IMR-90 (cell line): ENCODE results near the gene MAN1C1. TPM values are rescaled to one million over a fixed set of nuclear protein-coding genes. Genes with fewer than 3 reads are reported as not detected.

Source experiments
- ATAC-seq: fragments of 200-7000 bp; cut with Tn5 transposase; 2 replicates; pipeline ENCODE4 v1.9.1; 2020; ENCODE audit warnings: low read depth, mild to moderate bottlenecking, moderate library complexity
- BruUV-seq: library from RNA; stranded (reverse); fragments of 400-500 nt; replicated peaks from 2 replicates; lab custom pipeline; 2021; lab: Mats Ljungman, UMichigan
- CTCF ChIA-PET: fragments of 300-600 bp; formaldehyde crosslinking; extraction: SDS; loops from one replicate; lab custom pipeline; 2021; ENCODE audit warnings: antibody characterized with exemption; lab: Yijun Ruan, JAX
- POLR2A ChIA-PET: fragments of 300-600 bp; sonication (Branson Sonifier 250); formaldehyde crosslinking; loops from one replicate; lab custom pipeline; 2022; ENCODE audit warnings: antibody characterized with exemption; ENCODE audit not compliant: unreplicated experiment; lab: Charles Lee
- DNase-seq: peaks from one replicate; pipeline ENCODE4 v3.0.0; 2013
- H2AFZ ChIP-seq: replicated peaks from 2 replicates; pipeline ENCODE3; 2013; ENCODE audit warnings: low read length, mild to moderate bottlenecking; ENCODE audit not compliant: poor library complexity
- H2AK5ac ChIP-seq: 2 replicates; pipeline ENCODE4 v1.6.1; 2013; ENCODE audit warnings: low read depth, low read length, inconsistent platforms
- H2AK9ac ChIP-seq: replicated peaks from 2 replicates; pipeline ENCODE3; 2013; ENCODE audit warnings: mild to moderate bottlenecking, low read depth, low read length, moderate library complexity; ENCODE audit not compliant: poor library complexity
- H2BK120ac ChIP-seq: 2 replicates; pipeline ENCODE4 v1.6.1; 2013; ENCODE audit warnings: low read depth, low read length, inconsistent platforms
- H2BK15ac ChIP-seq: 3 replicates; pipeline ENCODE4 v1.6.1; 2013; ENCODE audit warnings: low read depth, low read length, inconsistent platforms
- H2BK20ac ChIP-seq: 2 replicates; pipeline ENCODE4 v1.6.1; 2013; ENCODE audit warnings: low read depth, mild to moderate bottlenecking, inconsistent platforms, low read length, moderate library complexity
- H2BK5ac ChIP-seq: 2 replicates; pipeline ENCODE4 v1.6.1; 2013; ENCODE audit warnings: mild to moderate bottlenecking, low read depth, low read length, inconsistent platforms; ENCODE audit not compliant: poor library complexity, severe bottlenecking
- H3K14ac ChIP-seq: replicated peaks from 2 replicates; pipeline ENCODE4 v1.6.1; 2013; ENCODE audit warnings: low read depth, low read length, inconsistent platforms
- H3K18ac ChIP-seq: 2 replicates; pipeline ENCODE4 v1.6.1; 2013; ENCODE audit warnings: low read depth, low read length, control low read depth
- H3K23ac ChIP-seq: 2 replicates; pipeline ENCODE4 v1.6.1; 2013; ENCODE audit warnings: low read depth, low read length, inconsistent platforms
- H3K27ac ChIP-seq: 2 replicates; pipeline ENCODE4 v1.5.1; 2013; ENCODE audit warnings: mild to moderate bottlenecking, control low read depth, low read length; ENCODE audit not compliant: insufficient read depth
- H3K27me3 ChIP-seq: 2 replicates; pipeline ENCODE4 v1.6.1; 2013; ENCODE audit warnings: low read length; ENCODE audit not compliant: control insufficient read depth, insufficient read depth
- H3K36me3 ChIP-seq: 2 replicates; pipeline ENCODE4 v1.6.1; 2013; ENCODE audit warnings: low read length, mixed read lengths; ENCODE audit not compliant: control insufficient read depth, insufficient read depth
- H3K4ac ChIP-seq: 2 replicates; pipeline ENCODE4 v1.6.1; 2013; ENCODE audit warnings: low read depth, low read length, inconsistent platforms
- H3K4me1 ChIP-seq: 2 replicates; pipeline ENCODE4 v1.6.1; 2013; ENCODE audit warnings: low read length, mixed read lengths; ENCODE audit not compliant: control insufficient read depth, insufficient read depth
- H3K4me2 ChIP-seq: 2 replicates; pipeline ENCODE4 v1.6.1; 2013; ENCODE audit warnings: low read depth, mild to moderate bottlenecking, control low read depth, low read length, moderate library complexity
- H3K4me3 ChIP-seq: 2 replicates; pipeline ENCODE4 v1.5.1; 2013; ENCODE audit warnings: low read depth, mild to moderate bottlenecking, control low read depth, low read length, moderate library complexity; ENCODE audit not compliant: insufficient read depth
- H3K56ac ChIP-seq: 2 replicates; pipeline ENCODE4 v1.6.1; 2013; ENCODE audit warnings: low read length, inconsistent platforms; ENCODE audit not compliant: insufficient read depth; ENCODE audit errors: extremely low read depth
- H3K79me1 ChIP-seq, 2 experiments: 2 replicates each; pipeline ENCODE4 v1.6.1; 2013; ENCODE audit warnings: low read length in 2 of 2, inconsistent platforms in 1 of 2, low read depth in 1 of 2
- H3K9ac ChIP-seq: 2 replicates; pipeline ENCODE4 v1.6.1; 2013; ENCODE audit warnings: low read depth, low read length, control low read depth
- H3K9me1 ChIP-seq: 2 replicates; pipeline ENCODE4 v1.6.1; 2013; ENCODE audit warnings: low read length, inconsistent platforms; ENCODE audit not compliant: insufficient read depth
- H3K9me3 ChIP-seq: 2 replicates; pipeline ENCODE4 v1.6.1; 2013; ENCODE audit warnings: low read length; ENCODE audit not compliant: control insufficient read depth, insufficient read depth
- H4K20me1 ChIP-seq: 2 replicates; pipeline ENCODE4 v1.6.1; 2013; ENCODE audit warnings: low read length, inconsistent platforms; ENCODE audit not compliant: insufficient read depth
- H4K5ac ChIP-seq: 2 replicates; pipeline ENCODE4 v1.6.1; 2013; ENCODE audit warnings: mild to moderate bottlenecking, low read depth, low read length, control low read depth
- H4K8ac ChIP-seq, 2 experiments: 2 replicates each; pipeline ENCODE4 v1.6.1; 2013; ENCODE audit warnings: low read depth in 2 of 2, low read length in 2 of 2, control low read depth in 1 of 2, inconsistent platforms in 1 of 2
- H4K91ac ChIP-seq: 2 replicates; pipeline ENCODE4 v1.6.1; 2013; ENCODE audit warnings: low read depth, low read length, inconsistent platforms; ENCODE audit not compliant: insufficient read depth
- BHLHE40 ChIP-seq: fragments of 150-350 bp; IDR thresholded peaks from 2 replicates; pipeline ENCODE4 v1.6.1; 2016; ENCODE audit warnings: mild to moderate bottlenecking, low read depth, low read length
- MAFK ChIP-seq: IDR thresholded peaks from 2 replicates; pipeline ENCODE4 v1.6.1; 2012; ENCODE audit warnings: low read depth, low read length, improper control_type of control experiment
- MXI1 ChIP-seq: IDR thresholded peaks from 2 replicates; pipeline ENCODE4 v1.6.1; 2012; ENCODE audit warnings: low read depth, mild to moderate bottlenecking, low read length, moderate library complexity, borderline replicate concordance
- NFE2L2 ChIP-seq: fragments of 150-350 bp; IDR thresholded peaks from 2 replicates; pipeline ENCODE4 v1.6.1; 2016; ENCODE audit warnings: low read depth, mild to moderate bottlenecking, low read length
- POLR2A ChIP-seq: IDR thresholded peaks from 2 replicates; pipeline ENCODE4 v1.6.1; 2012; ENCODE audit warnings: mild to moderate bottlenecking, low read depth, low read length
- RCOR1 ChIP-seq: IDR thresholded peaks from 2 replicates; pipeline ENCODE4 v1.6.1; 2012; ENCODE audit warnings: mild to moderate bottlenecking, low read length, improper control_type of control experiment; ENCODE audit not compliant: insufficient replicate concordance
- SMC3 ChIP-seq: fragments of 150-350 bp; IDR thresholded peaks from 2 replicates; pipeline ENCODE4 v1.6.1; 2016; ENCODE audit warnings: low read depth, mild to moderate bottlenecking, antibody characterized with exemption, low read length, moderate library complexity
- WGBS, 2 experiments: methylation state at CpG; one replicate each; pipeline versions ENCODE4 v1.1.5 to v1.1.7; 2013; ENCODE audit warnings: missing lambda C conversion rate in 2 of 2; ENCODE audit not compliant: insufficient read length in 1 of 2; ENCODE audit errors: extremely low coverage in 2 of 2; 5-methylcytosine and 5-hydroxymethylcytosine counted together
- dilution Hi-C: fragments of 300-500 bp; cut with HindIII; formaldehyde crosslinking; loops from one replicate; pipeline ENCODE4 v1.14.3; 2018; ENCODE audit warnings: low sequenced_read_pairs; ENCODE audit not compliant: unreplicated experiment
- in situ Hi-C: fragments of 300-500 bp; cut with MboI; formaldehyde crosslinking; loops from 3 replicates; pipeline ENCODE4 v1.14.3; 2019; ENCODE audit warnings: low sequenced_read_pairs, inconsistent platforms, mixed read lengths
- intact Hi-C: fragments of 100-400 bp; cut with micrococcal nuclease; formaldehyde crosslinking; loops from 2 replicates; pipeline ENCODE4 v1.10.0; 2022
- polyA plus RNA-seq, 3 experiments: library from polyadenylated mRNA; depleted of rRNA; stranded (reverse); fragments of >200 nt; gene quantifications; 2 replicates each; pipeline ENCODE4 v1.2.3, GENCODE V29; 2012; ENCODE audit warnings: low replicate concordance in 1 of 3
- total RNA-seq: library from RNA; depleted of rRNA; stranded (reverse); fragments of >200 nt; gene quantifications from 2 replicates; pipeline ENCODE4 v1.2.3, GENCODE V29; 2012
- TF ChIP-seq, protein P1 (sequence below): conservative IDR thresholded peaks from 2 replicates; pipeline ENCODE4 v1.5.1; 2012; ENCODE audit warnings: mild to moderate bottlenecking, low read depth, low read length, improper control_type of control experiment

The MAN1C1 gene
- total and polyA plus RNA-seq, 2 of the 4 experiments (the other 2 are of a cell fraction) = 3.2 to 11.3 TPM

DNA sequence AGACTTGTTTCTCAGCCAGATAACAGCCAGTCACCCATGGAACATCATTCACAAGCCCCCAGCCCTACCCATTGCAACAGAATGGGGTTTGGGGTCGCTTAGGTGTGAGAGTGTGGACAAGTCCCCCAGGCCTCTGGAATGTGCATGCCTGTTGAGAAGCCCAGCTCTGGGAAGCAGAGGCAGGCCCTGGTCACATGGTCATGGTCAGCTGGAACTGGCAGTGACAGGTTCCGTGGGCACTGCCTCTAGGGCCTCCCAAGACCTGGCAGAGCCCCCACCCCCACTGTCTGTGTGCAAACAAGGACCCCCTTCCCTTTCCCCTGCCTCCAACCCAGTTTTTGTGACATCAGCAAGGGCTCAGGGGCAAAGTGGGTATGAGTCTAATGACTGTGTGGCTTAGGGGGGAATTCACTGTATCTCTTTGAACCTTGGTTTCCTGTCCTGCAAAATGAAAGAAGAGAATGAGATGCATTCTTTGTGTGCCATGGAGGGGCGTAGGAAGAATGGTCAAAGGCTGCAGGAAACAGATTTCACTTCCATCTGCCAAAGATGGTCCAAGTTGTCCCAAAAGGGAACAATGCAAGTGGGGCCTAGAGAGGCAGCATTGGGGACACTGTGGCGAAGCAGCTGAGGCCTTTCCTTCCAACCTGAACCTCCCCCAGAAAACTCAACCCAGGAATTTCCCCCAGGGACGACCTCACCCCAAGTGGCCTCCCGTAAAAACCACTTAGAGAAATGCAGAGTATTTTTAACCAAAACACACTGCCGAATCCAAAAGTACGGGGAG is 148.7 kb downstream of the MAN1C1 start:
- dilution Hi-C loops (no loop called here), intact Hi-C loops (no loop called here), in situ Hi-C loops (no loop called here)
- BruUV-seq = no TSS peak
- Histone ChIP-seq H2BK20ac (no peak overlapping the region), H3K4me2 (no peak overlapping the region), H3K4me1 (no peaks in the 10 kb centered on the region), H3K18ac (no peak overlapping the region), H4K91ac (no peak overlapping the region), H3K14ac (0 out of 2 replicates have a peak overlapping the region, but pooled peaks have one; percentile 27), H3K9ac (no peak overlapping the region), H4K8ac (no peak overlapping the region), H3K9me1 (peaks cover 8% of the 10 kb centered on the region), H4K5ac (no peak overlapping the region), H3K4ac (no peak overlapping the region), H2AFZ (no peak overlapping the region), H2AK5ac (no peak overlapping the region), H3K23ac (no peak overlapping the region), H3K79me1 (no peaks in the 10 kb centered on the region), H4K20me1 (no peaks in the 10 kb centered on the region), H3K56ac (no peak overlapping the region), H3K9me3 (no peaks in the 10 kb centered on the region), H2BK5ac (no peak overlapping the region), H3K36me3 (peaks cover 21% of the 10 kb centered on the region; the same call in 1 of the 2 replicates), H2BK120ac (no peak overlapping the region), H3K27me3 (no peaks in the 10 kb centered on the region), H2AK9ac (peak overlapping the region; percentile 20), H2BK15ac (no peak overlapping the region), H3K4me3 (no peak overlapping the region), H3K27ac (no peak overlapping the region)
- TF ChIP-seq NFE2L2 (no peak), BHLHE40 (no peak), RCOR1 (no peak), POLR2A (no peak), MXI1 (no peak), MAFK (no peak), SMC3 (no peak)
- TF ChIP-seq, protein P1, sequence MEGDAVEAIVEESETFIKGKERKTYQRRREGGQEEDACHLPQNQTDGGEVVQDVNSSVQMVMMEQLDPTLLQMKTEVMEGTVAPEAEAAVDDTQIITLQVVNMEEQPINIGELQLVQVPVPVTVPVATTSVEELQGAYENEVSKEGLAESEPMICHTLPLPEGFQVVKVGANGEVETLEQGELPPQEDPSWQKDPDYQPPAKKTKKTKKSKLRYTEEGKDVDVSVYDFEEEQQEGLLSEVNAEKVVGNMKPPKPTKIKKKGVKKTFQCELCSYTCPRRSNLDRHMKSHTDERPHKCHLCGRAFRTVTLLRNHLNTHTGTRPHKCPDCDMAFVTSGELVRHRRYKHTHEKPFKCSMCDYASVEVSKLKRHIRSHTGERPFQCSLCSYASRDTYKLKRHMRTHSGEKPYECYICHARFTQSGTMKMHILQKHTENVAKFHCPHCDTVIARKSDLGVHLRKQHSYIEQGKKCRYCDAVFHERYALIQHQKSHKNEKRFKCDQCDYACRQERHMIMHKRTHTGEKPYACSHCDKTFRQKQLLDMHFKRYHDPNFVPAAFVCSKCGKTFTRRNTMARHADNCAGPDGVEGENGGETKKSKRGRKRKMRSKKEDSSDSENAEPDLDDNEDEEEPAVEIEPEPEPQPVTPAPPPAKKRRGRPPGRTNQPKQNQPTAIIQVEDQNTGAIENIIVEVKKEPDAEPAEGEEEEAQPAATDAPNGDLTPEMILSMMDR = no peak
- ChIA-PET CTCF (no interaction called here), POLR2A (no interaction called here)
- 60% methylated on average over 1 of the region's 8 CpGs; no CpG with 5 or more reads in 1 of the 2 experiments for WGBS, 2 experiments
- ATAC-seq (no peak; the same call in 1 of the 2 replicates), DNase-seq (no peak)
